Measurements from ENCODE around the gene RND2.

RND2 gene

DNA sequence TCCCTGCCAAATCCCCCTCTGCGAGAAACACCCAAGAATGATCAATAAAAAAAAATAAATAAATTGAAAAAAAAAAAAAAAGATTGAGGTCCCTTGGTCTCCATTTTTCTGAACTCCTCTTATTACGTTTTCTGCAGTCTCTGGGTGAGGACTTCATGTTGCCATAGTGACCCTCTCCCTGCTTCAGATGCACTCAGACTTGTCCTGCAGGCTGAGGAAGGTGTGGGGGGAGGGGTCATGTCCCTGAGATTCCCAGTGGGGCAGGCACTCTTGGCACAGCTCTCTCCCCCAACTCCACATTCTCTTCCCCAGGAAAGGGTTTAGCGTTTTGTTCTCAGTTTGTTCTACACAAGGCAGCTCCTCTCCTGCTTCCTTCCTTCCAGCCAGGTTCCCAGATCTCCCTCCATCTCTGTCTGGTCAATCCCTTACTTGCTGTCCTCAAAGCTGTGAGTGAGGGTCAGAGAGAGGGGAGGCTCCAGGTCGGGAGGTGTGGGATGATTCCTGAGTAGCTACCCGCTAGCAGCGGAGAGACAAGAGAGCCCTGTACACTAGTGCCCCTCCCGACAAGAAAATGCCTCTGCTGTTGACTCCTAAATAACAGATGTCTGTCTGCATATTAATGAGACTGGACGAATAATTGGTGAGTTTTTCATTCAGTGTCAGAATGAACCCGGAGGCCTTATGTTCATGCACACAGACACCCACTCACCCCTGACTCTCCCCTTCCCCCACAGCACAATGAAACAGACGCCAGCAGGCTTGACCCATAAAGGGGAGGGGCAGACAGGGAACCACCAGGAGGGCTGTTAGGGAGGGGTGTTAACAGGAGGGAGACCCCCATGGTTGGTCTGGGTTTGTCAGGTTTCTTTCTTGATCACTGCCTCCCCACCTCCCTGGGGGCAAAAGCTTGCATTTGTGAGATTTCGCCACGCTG, 9.2 kb downstream of the RND2 start:
- no peak for DNase-seq (ENCODE audit: extremely low spot score)
- CTCF ChIA-PET = interaction anchor here (0.8 to 3.0 kb wide), 2 partner anchors 10 to 12 kb away, joined by 3 to 11 read pairs; no protein-coding TSS in a partner anchor

DNA sequence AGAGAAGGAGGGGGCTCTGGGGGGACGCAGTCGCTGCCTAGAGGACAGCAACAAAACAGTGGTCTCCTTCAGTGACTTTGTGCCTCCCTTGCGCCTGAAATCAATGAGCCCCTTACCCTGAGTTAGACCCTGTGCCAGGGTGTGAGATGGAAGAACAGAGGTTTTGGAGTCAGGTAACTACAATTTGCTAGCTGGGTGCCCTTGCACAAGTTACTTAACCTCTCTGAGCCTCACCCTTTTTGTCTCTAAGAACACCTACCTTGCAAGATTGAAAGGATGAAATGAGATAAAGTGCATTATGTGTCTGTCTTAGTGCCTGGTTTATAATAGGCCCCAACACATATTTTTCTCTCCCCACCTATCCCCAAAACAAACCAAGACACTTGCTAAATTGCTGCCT, 9.9 kb downstream of the RND2 start:
- TF ChIP-seq CTCF (IDR thresholded peaks at IDR 0.05; ENCODE audit: control extremely low read depth, extremely low read depth, low read depth, missing control alignments) = no peak
- DNase-seq (ENCODE audit: extremely low spot score) = no peak
- ChIA-PET POLR2A (no interaction called here), CTCF (interaction anchor here (1.0 to 3.0 kb wide), 2 partner anchors 11 to 24 kb away, joined by 3 to 11 read pairs; no protein-coding TSS in a partner anchor)

More for the DNA sequence above, 9.2 kb downstream of the RND2 start:
- POLR2A ChIA-PET = no interaction called here
- TF ChIP-seq CTCF (IDR thresholded peaks at IDR 0.05; ENCODE audit: control extremely low read depth, extremely low read depth, low read depth, missing control alignments) = no peak

DNA sequence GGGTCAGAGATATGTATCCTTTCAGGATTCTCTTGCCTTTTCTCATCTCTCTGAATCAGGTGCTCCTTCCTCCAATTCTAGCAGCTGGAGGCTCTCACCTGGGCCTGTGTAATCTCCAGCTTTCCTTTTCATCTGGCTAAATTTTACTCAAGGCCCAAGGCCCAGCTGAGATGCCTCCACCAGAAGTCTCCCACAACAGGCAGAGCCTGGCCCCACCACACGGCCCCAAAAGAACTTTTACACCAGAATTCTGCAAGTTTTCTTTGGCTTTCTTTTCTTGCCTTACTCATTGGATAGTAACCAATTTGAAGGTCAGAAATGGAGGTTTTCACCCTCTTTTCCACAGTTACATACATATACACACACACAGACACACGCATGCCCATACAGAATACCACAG, 14.6 kb downstream of the RND2 start:
- TF ChIP-seq CTCF (IDR thresholded peaks at IDR 0.05; ENCODE audit: control extremely low read depth, extremely low read depth, low read depth, missing control alignments) = no peak
- CTCF ChIA-PET = interaction anchor here (1.0 to 1.3 kb wide), 2 partner anchors 10 to 15 kb away, joined by 3 read pairs; no protein-coding TSS in a partner anchor
- POLR2A ChIA-PET = no interaction called here
- no peak for DNase-seq (ENCODE audit: extremely low spot score)

DNA sequence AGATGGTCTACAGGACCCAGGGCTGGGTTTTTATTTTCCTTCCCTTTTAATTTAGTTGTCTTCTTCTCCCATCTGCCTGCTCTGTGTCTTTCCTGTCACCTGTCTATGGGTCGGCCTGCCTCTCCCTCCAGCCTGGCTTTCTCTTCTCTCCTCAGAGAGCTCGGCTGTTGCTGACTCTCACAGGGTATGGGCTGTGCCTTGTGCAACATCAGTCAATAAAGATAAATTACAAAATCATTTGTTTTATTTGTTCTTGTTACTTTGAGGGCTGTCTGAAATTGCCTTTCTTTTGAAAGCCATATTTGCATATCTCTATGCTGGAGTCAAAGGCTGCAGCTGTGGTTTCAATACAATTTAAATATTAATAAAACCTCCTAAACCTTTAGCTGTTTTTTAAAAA, 15.6 kb downstream of the RND2 start:
- CTCF ChIA-PET = interaction anchor here (1.3 kb wide), 1 partner anchor 11 kb away, joined by 3 read pairs; no protein-coding TSS in a partner anchor
- no peak for DNase-seq (ENCODE audit: extremely low spot score)
- POLR2A ChIA-PET = no interaction called here
- no peak for TF ChIP-seq CTCF (IDR thresholded peaks at IDR 0.05; ENCODE audit: control extremely low read depth, extremely low read depth, low read depth, missing control alignments)

- no peak for TF ChIP-seq CTCF (IDR thresholded peaks at IDR 0.05; ENCODE audit: control extremely low read depth, extremely low read depth, low read depth, missing control alignments)
- no peak for DNase-seq (ENCODE audit: extremely low spot score)
- ChIA-PET CTCF (interaction anchor here (1.2 to 1.5 kb wide), 2 partner anchors 18 to 112 kb away, joined by 3 to 7 read pairs; no protein-coding TSS in a partner anchor), POLR2A (no interaction called here)
These were observed 17.1 kb downstream of the RND2 start for GRCh38 chr17:43042025-43042628.

DNA sequence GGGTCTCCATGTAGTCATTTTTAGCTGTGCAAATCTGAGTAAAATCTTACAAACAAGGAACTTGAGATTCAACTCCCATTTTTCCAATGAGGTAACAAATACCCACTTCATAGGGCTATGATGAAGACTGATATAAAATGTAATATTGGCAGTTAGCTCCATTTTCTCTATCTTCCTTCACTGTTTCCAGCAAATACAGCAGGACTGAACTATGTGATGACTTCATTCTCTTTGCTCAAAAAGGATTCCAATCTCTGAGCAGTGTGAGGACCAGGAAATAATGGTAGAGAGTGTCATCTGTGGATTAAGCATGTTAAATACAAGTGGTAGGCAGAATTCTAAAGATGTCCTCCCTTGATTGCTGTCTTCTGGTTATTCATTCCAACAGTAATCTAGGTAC, 18.3 kb downstream of the RND2 start:
- no peak for TF ChIP-seq CTCF (IDR thresholded peaks at IDR 0.05; ENCODE audit: control extremely low read depth, extremely low read depth, low read depth, missing control alignments)
- ChIA-PET POLR2A (no interaction called here), CTCF (interaction anchor here (0.8 to 2.1 kb wide), 2 partner anchors 9 to 12 kb away, joined by 3 to 6 read pairs; no protein-coding TSS in a partner anchor)
- DNase-seq (ENCODE audit: extremely low spot score) = no peak
